HG02981 (cell line): Measurements from ENCODE around the gene CMSS1.

Experiments used
- ATAC-seq: cut with Tn5 transposase; IDR thresholded peaks from one replicate; pipeline ENCODE4 v1.9.1; 2021; ENCODE audit warnings: mild to moderate bottlenecking, moderate library complexity; ENCODE audit not compliant: unreplicated experiment

The CMSS1 gene

GRCh38 chr3:100158918-100159330, 341.3 kb downstream of the CMSS1 start:
- ATAC-seq: no peak

GRCh38 chr3:100159331-100160153, 341.9 kb downstream of the CMSS1 start:
- no peak for ATAC-seq

- ATAC-seq: no peak
These were observed 342.9 kb downstream of the CMSS1 start for GRCh38 chr3:100160521-100160920.

GRCh38 chr3:100163787-100164186, 346.1 kb downstream of the CMSS1 start:
- no peak for ATAC-seq

- ATAC-seq: no peak
These were observed 347.1 kb downstream of the CMSS1 start for GRCh38 chr3:100164743-100165142.

GRCh38 chr3:100165926-100166550, 348.4 kb downstream of the CMSS1 start:
- ATAC-seq: no peak

GRCh38 chr3:100169201-100169920, 351.7 kb downstream of the CMSS1 start:
- ATAC-seq: no peak

- no peak for ATAC-seq
These were observed 352.8 kb downstream of the CMSS1 start for GRCh38 chr3:100170486-100170885.

GRCh38 chr3:100171211-100171914, 353.7 kb downstream of the CMSS1 start:
- ATAC-seq: no peak

GRCh38 chr3:100173961-100174360, 356.3 kb downstream of the CMSS1 start:
- no peak for ATAC-seq

- ATAC-seq: no peak
These were observed 358.1 kb downstream of the CMSS1 start for GRCh38 chr3:100175637-100176280.

- no peak for ATAC-seq
These were observed 362.2 kb downstream of the CMSS1 start for GRCh38 chr3:100179692-100180349.

- ATAC-seq: no peak
These were observed 366.0 kb downstream of the CMSS1 start for GRCh38 chr3:100183608-100184125.

GRCh38 chr3:100184948-100185570, 367.4 kb downstream of the CMSS1 start:
- ATAC-seq: no peak

GRCh38 chr3:100185847-100186246, 368.2 kb downstream of the CMSS1 start:
- no peak for ATAC-seq

GRCh38 chr3:100189444-100189964, 371.8 kb downstream of the CMSS1 start:
- no peak for ATAC-seq

GRCh38 chr3:100195375-100195774, 377.7 kb downstream of the CMSS1 start:
- ATAC-seq: no peak

GRCh38 chr3:100197876-100198275, 380.2 kb downstream of the CMSS1 start:
- no peak for ATAC-seq

GRCh38 chr3:100198579-100199269, 381.1 kb downstream of the CMSS1 start:
- no peak for ATAC-seq
